Gastrocnemius medialis (tissue), 4 donors: Measurements from ENCODE around the gene GLTPD2.

Experiments
- POLR2A ChIP-seq, 2 donors: fragments of 450-650 bp; IDR thresholded peaks; one replicate each; pipeline ENCODE4 v1.6.1; 2017; ENCODE audit warnings: antibody characterized with exemption in 2 of 2, mild to moderate bottlenecking in 2 of 2, moderate library complexity in 2 of 2
- TF ChIP-seq, protein P1 (sequence below), 5 experiments: fragments of 450-650 bp in 3 of 5; fragments of 200-600 bp in 2 of 5; sonication (generic) in 2 of 5; IDR thresholded peaks in 4 of 5; conservative IDR thresholded peaks in 1 of 5; 1 replicate in 4 of 5; 2 replicates in 1 of 5; pipeline ENCODE4 v1.5.1; 2016 to 2019; ENCODE audit warnings: antibody characterized with exemption in 5 of 5, mild to moderate bottlenecking in 3 of 5, moderate library complexity in 3 of 5

DNA sequence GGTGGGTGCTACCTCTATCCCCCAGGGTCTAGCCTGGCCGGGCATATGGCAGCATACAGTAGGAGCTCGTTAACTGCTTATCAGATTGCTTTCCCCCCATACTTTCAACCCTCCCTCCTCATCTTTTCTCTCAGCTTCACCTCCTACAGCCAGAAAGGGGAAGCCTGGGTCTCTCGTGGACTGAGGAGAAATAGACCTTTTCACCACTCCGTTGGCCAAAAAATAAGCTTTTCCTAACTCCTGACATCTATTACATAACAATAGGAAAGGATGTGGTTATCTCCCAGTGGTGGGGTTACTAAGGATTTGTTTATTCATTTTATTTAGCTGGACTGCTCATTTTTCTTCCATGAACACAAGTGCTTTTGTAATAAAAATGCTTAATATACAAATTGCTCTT is 40.1 kb upstream of the GLTPD2 start:
- TF ChIP-seq POLR2A (IDR thresholded peaks at IDR 0.05) = no peak
- TF ChIP-seq, protein P1, sequence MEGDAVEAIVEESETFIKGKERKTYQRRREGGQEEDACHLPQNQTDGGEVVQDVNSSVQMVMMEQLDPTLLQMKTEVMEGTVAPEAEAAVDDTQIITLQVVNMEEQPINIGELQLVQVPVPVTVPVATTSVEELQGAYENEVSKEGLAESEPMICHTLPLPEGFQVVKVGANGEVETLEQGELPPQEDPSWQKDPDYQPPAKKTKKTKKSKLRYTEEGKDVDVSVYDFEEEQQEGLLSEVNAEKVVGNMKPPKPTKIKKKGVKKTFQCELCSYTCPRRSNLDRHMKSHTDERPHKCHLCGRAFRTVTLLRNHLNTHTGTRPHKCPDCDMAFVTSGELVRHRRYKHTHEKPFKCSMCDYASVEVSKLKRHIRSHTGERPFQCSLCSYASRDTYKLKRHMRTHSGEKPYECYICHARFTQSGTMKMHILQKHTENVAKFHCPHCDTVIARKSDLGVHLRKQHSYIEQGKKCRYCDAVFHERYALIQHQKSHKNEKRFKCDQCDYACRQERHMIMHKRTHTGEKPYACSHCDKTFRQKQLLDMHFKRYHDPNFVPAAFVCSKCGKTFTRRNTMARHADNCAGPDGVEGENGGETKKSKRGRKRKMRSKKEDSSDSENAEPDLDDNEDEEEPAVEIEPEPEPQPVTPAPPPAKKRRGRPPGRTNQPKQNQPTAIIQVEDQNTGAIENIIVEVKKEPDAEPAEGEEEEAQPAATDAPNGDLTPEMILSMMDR (IDR thresholded peaks at IDR 0.05 in 4 of 5, conservative IDR thresholded peaks at IDR 0.05 in 1 of 5) = no peak
